Femur (tissue), 1 donor: ENCODE measurements around the gene ZNF768.
"Not testable (repeated sequence)": the region's sequence is repeated elsewhere in the genome, so short reads cannot be mapped to it uniquely, and the experiment has no call there.

Source experiments
- DNase-seq: peaks from one replicate; pipeline ENCODE4 v3.0.0-alpha.2; 2017

Gene ZNF768

DNA sequence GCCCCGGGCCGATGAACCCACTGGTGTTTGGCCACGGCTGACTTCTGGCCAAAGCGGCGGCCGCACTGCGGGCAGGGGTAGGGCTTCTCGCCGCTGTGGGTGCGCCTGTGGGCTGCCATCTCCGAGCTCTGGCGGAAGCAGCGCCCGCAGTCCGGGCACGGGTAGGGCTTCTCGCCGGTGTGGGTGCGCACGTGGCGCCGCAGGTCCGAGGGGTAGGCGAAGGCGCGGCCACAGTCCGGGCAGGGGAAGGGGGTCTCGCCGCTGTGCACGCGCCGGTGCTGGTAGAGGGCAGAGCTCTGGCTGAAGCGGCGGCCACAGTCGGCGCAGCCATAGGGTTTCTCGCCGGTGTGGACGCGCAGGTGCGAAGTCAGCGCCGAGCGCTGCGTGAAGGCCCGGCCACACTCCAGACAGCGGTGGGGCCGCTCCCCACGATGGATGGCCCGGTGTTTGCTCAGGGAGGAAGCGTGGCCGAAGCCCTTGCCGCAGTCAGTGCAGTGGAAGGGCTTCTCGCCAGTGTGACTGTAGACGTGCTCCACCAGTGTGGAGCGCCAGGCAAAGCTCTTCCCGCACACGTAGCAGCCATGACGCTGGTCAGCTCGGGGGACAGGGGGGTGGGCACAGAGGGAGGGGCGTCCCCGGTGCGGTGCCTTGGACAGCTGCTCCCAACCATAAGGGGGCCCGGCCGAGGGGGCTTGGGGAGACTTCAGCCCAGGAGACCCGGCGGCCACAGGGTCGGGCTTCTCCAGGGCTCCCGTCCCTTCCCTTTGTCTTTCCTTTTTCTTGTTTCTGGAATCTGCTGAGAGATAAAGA lies 29.2 kb upstream of the ZNF768 start:
- no peak for DNase-seq

DNA sequence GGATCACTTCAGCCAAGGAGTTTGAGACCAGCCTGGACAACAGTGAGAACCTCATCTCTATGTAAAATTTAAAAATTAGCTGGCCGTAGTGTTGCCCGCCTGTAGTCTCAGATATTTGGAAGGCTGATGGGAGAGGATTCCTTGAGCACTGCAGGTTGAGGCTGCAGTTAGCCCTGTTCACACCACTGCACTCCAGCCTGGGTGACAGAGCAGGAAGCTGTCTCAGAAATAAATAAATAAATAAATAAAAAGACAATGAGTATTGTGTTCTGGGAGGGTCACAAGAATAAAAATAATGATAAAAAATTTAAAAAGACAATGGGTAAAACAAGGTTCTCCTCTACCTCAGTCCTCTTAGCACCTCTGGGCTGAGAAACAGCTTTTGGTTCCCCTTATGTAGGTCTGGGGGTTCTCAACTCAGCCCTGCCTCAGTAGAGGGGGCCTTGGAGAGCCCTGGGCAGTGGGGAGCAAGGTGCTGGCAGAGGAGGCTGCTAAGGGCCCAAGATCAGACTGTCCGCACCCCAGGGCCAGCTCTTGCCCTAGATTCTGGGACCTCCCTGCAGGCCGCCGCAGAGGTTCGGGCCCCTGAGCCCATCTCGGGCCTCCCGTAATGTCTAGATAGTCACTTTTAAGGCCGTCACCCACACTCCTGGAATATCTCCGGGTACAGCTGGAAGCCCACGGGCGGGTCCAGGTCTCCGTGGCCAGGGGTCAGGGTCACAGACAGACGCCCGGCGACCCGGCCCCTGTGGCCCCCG lies 28.4 kb upstream of the ZNF768 start:
- DNase-seq: no peak

DNA sequence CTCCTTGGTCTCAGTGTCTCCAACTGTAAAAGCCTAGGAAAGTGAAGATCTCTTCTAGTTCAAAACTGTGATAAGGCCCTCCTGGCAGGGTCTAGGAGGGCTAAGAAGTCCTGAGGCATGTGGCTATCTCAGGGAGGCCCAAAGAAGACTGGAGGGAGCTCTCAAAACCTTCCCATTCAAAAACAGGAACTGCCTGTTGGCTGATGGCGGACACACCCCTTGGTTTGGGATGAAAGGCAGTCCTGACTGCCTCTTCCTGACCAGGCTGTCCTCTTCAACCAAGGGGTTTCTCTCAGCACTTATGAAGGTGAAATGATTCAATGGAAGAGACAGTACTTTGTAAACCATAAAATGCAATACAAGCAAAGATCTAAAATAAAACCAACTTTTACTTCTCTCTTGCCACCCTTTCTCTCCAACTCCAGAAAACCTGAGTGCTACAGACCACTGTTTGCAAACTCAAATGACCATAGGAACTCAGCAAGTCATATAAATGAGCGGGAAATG lies 27.1 kb upstream of the ZNF768 start:
- DNase-seq: no peak

DNA sequence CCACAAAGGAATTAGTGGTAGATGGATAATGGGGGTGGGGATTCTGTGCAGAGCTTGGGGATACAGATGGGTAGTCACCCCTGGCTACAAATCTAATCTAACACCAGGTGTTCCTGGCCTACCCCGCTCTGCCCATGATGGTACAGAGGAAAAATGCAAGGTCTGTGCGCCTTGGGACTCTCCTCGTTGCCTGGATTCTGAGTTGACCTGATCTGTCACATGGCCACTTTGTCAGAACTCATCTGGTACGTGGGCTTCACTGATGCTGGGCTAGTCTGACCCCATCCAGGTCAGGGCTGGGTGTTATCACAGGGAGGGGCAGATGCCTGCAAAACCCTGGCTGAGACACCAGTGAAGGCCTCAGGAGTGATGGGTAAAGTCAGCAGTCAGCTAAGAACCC lies 26.6 kb upstream of the ZNF768 start:
- no peak for DNase-seq

DNA sequence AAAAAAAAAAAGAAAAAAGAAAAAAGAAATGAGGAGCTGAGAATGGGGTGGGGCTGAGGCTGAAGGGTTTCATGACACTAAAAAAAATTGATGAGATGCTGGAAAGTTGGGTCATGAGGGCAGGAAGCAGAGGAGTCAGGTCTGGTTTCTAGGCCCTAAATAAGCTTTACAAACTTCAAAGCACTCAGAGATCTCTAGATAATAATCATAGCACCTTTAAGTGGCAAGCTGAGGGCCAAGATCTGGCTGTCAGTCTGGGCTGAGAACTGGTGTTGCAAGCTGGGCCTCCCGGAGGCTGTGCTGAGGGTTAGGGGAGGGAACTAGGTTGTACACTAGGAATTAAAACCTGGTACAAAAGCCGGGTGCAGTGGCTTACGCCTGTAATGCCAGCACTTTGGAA lies 25.4 kb upstream of the ZNF768 start:
- no peak for DNase-seq

DNA sequence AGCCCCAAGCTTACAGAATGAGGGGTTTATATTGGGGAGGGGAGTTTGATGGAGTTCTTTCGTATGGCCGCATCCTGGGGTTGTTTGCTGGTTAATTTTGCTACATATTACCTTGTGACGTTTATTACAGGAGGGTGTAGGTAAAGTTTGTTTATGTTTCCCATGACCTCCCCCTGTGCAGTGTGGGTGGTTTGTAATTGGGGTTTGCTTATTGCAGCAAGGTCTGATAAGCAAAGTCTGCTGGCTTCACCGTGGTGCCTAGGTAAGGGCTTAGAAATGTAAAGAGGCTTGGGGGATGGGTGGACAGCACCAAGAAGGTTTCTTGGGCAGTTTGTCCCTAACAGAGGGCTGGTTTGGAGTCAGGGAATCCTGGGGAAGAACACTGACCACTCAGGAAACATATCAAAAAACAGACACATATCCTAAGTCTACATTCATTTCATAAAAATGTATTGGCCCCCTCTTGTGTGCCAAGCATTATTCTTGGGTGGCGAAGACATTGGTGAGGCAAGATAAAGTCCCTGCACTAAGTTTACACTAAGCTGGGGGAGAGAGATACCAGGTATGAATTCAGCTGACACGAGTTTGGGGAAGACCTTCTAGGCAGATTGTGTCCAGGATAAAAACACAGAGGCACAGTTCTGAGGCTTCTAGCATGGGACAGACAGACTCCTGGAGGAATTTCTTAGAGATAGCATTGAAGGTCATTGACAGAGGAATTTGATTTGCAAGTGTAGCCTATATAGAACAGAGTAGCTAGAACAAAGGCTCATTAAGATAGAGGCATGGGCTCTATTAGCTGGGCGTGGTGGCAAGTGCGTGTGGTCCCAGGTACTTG lies 22.3 kb upstream of the ZNF768 start:
- no peak for DNase-seq

DNA sequence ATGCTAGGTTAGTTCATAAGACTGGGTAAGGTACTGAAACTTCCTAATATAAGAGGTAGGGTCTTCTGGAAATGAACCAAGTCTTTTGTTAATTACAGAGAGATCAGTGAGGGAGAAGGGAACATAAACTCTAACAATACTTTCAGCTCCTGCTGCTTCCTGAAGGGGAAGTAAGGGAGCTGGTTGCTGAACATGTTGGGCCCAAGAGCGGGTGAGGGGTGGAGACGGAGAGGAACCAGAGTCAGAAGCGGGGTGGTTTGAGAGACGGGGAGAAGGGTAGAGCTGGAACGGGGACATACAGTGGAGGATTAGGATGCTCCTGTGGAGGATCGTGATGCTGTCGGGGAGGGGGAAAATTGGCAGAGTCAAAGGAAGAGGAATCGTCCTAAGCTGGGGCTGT lies 19.7 kb upstream of the ZNF768 start:
- DNase-seq: no peak

DNA sequence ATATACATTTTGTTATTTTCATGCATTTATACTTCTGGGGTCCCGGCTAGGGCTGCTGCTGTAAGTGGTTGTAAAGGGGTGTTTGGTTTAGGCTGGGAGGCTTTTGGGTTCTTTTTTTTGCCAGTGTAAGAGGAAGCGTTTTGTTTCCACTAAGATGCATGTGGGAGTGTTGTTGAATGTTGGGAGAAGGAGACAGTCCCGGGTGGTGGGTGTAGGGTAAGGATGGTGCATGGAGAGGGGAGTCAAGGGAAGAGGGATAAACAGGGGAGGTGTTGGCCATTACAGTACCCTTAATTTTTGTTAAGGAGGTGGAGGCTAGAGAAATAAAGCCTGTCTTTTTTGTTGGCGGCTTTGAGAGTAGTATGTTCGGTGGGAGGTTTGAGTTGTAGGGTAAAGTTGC lies 16.7 kb upstream of the ZNF768 start:
- no peak for DNase-seq

DNA sequence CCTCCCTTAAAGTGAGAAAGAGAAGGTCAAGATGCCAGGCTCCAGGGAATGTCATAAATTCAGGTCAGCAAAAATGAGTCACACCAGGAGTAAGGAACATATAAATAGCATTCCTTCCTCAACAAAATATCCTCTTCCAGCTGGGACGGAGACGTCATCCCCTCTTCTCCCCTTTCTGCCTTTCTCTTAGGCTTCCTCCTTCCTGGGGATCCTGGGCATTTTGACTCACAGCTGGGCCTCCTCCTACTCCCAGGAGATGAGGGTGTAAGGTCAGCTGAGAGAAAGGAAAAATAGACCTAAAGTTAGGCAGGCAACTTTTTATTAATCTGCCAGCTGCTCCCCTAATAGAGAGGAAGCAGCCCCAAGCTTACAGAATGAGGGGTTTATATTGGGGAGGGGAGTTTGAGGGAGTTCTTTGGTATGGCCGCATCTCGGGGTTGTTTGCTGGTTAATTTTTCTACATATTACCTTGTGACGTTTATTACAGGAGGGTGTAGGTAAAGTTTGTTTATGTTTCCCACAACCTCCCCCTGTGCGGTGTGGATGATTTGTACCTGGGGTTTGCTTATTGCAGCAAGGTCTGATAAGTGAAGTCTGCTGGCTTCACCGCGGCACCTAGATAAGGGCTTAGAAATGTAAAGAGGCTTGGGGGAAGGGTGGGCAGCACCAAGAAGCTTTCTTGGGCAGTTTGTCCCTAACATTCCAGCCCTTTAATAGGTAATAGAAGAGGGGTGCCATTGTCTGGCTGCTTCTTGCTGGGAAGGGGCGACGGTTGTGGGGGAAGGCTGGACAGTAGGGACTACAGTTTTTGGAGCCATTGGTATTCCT lies 15.3 kb upstream of the ZNF768 start:
- no peak for DNase-seq

DNA sequence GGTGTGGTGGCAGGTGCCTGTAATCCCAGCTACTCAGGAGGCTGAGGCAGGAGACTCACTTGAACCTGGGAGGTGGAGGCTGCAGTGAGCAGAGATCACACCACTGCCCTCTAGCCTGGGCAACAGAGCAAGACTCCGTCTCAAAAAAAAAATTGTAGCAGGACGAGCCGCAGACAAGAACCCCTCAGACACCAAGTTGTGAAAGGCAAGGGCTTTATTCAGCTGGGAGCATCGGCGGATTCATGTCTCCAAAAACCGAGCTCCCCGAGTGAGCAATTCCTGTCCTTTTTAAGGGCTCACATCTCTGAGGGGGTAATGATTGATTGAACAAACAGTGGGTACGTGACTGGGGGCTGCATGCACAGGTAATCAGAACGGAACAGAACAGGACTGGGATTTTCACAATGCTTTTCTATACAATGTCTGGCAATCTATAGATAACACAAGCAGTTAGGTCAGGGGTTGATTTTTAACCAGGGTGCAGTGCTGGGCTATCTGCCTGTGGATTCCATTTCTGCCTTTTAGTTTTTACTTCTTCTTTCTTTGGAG lies 14.6 kb upstream of the ZNF768 start:
- not testable (repeated sequence) for DNase-seq

DNA sequence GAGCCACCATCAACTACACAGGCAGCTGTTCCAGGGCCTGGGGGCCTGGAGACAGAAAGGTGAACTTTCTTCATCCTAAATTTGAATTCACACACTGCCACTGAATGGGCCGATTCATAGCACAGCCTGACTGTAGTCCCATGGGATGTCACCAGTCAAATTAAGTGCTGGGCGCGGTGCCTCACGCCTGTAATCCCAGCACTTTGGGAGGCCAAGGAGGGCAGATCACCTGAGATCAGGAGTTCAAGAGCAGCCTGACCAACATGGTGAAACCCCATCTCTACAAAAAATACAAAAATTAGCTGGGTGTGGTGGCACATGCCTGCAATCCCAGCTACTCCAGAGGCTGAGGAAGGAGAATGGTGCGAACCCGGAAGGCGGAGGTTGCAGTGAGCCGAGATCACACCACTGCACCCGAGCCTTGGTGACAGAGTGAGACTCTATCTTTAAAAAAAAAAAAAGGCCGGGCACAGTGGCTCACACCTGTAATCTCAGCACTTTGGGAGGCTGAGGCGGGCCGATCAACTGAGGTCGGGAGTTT lies 13.7 kb upstream of the ZNF768 start:
- DNase-seq: not testable (repeated sequence)

DNA sequence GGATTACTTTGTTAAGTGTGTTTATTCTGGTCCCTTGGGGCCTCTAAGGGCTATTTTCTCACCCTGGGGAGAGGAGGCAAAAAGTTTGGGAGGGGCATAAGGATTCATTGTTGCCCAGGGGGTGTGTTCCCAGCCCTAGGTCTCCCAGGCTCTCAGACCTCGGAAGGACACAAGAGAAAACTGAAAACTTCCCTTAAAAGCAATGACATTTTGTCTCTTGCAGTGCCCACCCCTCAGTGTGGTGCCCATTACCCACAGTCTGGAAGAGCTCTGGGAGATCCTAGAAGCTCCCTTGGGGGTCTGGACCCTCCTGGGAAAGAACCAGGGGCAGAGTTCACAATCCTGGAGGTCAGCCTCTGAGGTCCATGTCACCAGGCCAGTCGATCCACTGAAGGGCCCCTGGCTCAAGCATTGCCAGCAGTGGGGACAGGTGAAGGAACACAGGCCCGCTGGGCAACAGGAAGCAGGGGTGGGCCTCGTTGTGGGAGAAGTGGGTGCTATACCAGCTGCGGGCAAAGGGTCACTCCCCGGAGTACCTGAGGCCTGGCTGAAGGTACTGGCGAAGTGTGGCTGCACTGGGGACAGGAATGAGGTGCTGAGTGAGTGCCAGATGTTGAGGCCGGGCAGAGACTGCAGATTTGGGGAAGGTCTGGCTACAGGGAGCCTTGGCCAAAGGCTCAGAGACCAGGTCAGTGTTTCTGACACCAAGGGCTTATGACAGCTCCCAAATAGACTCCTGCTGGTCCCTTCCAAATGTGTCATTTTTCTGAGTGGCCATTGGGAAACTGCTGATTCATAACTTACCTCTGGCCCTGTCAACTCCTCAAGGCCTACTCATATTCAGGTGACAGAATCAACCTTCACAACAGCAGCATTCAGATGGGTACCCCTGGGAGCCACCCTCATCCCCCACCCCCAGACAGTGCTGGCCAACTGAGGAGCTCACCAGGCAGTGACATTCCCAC lies 12.9 kb upstream of the ZNF768 start:
- no peak for DNase-seq

DNA sequence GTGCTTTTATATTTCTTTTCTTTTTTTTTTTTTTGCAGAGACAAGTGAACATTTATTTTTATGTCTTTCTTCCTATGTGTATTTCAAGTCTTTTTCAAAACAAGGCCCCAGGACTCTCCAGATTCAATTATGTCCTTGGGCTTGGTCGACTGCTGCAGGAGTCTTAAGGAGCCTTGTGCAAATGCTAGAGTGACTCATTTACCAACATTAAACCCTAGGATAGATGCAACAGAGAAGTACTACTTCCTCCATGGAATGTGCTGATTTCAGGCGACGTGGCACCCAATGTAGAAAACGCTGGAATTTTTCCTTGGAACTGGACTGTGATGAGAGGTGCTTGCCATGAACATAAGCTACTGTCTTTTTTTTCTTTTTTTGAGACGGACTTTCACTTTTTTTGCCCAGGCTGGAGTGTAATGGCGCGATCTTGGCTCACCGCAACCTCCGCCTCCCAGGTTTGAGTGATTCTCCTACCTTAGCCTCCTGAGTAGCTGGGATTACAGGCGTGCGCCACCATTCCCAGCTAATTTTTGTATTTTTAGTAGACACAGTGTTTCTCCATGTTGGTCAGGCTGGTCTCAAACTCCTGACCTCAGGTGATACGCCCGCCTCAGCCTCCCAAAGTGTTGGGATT lies 10.1 kb upstream of the ZNF768 start:
- DNase-seq: not testable (repeated sequence)

DNA sequence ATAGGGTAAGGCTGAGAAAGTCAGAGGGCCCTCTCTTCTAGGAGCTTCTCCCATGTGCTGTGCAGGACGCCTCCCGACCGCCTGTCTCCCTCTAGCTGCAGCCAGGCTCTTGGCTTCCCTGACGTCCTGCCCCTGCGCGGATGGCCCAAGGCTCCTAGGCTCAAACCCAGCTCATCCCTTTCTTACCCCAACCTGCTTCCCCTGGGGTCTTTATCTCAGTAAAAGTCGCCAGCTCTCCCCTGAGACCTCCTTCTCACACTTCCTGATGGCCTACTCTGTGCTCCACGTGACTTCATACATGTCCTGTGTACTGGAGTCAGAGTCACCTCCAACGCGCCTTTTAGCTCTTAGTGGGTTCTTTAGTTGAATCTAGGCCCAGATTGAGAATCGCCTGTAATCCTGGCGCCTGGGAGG lies 9.4 kb upstream of the ZNF768 start:
- peak; percentile 86 for DNase-seq

DNA sequence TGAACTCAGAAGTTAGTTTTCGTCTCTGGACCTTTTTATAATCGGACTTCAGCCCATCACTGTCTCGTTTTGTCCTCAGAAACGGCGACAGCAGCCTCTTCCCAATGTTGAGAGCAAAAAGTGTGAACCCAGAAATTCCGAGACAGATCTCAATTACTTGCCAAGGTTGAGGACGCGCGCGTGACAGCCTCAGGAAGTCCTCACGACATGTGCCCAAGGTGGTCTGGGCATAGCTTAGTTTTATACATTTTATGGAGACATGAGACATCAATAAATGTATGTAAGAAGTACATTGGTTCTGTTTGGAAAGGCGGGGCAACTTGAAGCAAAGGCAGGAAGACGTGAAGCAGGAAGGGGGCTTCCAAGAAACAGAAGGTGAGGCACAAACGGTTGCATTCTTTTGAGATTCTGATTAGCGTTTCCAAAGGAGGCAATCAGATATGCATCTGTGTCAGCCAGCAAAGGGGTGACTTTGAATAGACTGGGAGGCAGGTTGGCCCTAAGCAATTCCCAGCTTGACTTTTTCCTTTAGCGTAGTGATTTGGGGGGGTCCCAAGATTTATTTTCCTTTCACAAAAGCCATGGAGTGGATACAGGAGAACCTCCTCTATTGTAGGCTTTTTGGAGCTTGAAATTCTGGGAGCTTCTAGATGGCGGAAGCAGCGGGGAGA lies 8.9 kb upstream of the ZNF768 start:
- no peak for DNase-seq

DNA sequence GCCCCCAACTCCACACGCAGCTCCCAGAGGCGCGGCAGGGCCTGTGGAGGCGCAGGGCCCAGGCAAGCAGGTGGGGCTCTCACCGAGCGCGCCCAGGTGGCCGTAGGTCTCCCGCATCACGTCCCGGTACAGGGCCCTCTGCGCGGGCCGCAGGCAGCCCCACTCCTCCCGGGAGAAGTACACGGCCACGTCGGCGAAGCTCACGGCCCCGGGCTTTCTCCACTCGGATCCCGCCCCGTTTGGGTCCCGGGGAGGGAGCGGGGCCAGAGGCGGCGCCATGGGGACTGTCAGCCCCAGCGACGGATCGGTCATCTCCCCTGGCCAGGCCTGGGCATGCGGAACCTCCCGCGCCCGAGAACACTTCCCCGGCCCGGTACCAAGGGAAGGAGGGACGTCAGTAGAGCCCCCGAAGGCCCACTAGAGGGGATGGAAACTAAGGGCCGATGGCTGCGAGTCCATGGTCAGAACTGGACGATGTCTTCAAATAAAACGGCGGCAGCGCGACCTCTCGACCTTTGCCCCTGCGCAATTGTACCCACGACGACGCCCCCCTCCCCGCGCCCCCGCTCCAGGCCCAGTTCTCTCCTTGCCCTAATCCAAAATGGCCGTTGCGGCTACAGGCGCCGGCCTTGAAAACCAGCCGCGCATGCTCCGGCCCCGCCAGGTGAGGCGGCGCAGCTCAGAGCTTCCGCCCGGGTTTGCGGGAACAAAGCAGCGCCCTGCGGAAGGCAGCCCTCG lies 8.2 kb upstream of the ZNF768 start, which contains the start of gene ZNF747:
ZNF747 (minus strand) TSS at position 491 of the 738 bp plus-strand sequence; CDS start at position 312, 179 bp downstream.
- peak; percentile 95 for DNase-seq

DNA sequence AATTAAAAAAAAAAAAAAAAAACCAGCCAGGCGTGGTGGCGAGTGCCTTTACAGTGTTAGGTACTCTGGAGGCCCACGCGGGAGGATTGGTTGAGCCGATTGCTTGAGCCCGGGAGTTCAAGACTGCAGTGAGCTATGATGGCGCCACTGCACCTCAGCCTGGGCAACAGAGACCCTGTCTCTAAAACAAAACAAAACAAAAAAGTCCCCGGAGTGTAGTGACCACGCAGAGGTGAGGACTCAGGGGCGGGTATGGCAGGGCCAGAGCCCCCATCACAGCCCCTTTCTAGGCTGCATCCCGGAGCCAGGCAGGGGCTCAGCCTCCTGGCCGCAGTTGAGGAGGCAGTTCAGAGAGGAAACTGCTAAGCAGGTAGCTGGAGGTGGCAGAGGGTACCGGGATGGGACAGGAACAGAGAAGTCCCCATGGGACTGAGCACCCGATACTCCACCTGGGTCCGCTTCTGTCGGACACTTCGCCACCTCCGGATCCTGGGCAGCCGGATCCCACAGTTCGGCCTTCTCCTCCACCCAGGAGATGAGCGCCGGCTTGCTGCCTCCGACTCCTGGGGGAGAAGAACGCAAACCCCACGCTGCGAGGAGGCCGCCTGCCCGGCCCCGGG lies 7.5 kb upstream of the ZNF768 start:
- no peak for DNase-seq

DNA sequence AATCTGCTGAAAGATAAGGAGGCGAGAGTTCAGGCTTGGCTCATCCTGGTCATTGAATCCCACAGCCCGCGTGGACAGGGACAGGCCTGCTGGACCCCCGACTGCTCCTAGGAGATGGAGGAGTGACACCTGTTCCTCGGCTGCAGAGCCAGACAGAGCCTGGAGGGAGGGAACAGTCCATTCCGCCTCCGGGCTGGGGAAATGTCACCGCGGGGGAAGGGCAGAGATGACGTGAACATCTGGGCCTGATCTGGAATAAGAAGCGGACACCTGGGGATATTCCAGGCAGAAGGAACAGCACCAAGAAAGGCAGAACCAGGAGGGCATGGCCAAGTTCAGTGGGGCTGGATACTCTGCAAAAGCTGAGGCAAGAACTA lies 6.8 kb upstream of the ZNF768 start:
- DNase-seq: no peak
